GM21576 (cell line): ENCODE measurements around the gene EDC4.
"Not testable (repeated sequence)": the region's sequence is repeated elsewhere in the genome, so short reads cannot be mapped to it uniquely, and the experiment has no call there.

ENCODE experiments used
- ATAC-seq: cut with Tn5 transposase; IDR thresholded peaks from one replicate; pipeline ENCODE4 v1.9.1; 2021; ENCODE audit warnings: mild to moderate bottlenecking, moderate library complexity; ENCODE audit not compliant: unreplicated experiment

Gene EDC4

DNA sequence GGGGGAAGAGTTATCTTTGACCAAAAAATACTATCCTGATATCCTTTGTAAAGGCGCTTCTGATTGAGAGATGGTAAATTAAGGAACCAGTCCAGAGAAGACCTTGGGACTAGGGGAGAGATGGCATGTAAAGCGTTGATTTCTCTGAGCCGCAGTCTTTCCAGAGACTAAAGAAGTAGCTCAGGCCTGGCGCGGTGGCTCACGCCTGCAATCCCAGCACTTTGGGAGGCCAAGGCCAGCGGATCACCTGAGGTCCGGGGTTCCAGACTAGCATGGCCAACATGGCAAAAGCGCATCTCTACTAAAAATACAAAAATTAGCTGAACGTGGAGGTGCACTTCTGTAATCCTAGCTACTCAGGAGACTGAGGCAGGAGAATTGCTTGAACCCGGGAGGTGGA is 24.7 kb upstream of the EDC4 start:
- ATAC-seq, result no peak

DNA sequence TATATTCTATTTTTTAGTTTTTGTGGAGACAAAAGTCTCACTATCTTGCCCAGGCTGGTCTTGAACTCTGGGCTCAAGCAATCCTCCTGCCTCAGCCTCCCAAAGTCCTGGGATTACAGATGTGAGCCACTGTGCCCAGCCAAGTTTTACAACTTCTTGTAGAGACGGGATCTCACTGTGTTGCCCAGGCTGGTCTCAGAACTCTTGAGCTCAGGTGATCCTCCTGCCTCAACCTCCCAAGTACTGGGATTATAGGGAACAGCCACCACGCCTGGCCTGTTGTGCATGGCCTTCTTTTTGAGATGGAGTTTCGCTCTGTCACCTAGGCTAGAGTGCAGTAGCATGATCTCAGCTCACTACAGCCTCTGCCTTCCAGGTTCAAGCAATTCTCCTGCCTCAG is 19.2 kb upstream of the EDC4 start:
- no peak for ATAC-seq

DNA sequence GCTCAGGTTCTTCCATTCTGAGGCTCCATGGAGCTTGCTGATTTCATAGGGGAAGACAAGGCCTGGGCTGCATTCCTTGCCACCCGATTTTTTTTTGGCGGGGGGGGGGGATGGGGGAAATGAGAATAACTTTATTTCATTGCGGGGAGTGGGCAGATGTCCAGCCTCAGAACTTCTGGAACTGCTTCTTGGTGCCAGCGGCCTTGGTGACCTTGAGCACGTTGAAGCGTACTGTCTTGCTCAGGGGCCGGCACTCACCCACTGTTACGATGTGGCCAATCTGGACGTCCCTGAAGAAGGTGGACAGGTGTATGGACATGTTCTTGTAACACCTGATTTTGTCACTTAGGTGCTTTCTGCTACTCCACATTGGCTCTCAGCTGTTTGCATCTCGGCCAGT is 17.1 kb upstream of the EDC4 start:
- ATAC-seq, result no peak

DNA sequence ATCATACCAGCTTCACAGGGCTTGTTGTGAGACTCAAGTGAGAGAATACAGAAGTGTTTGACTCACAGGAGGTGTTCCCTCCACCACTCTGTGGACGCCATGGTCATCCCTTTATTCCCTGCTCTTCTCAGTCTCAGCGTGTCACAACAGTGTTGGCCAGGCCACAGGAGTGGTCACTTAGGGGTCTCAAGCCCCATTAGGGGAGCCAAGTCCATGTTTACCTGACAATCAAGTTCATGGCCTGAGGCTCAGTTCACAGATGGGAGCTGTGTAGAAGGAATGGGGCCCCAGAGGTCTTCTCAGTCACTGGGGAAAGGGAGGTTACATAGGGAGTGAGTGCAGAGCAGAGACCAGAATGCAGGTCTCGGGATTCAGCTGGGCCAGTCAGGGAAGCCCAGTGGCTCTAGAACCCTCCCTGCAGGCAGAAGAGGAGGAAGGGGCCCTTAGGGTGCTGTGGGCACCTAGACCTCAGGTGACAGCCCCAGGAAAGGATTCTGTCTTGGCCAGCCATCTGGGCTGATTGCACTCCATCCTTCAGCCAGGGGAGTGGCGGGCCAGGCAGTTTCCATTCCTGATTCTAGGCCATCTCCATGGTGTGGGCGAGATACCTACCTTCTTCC is 15.8 kb upstream of the EDC4 start:
- ATAC-seq, result no peak

DNA sequence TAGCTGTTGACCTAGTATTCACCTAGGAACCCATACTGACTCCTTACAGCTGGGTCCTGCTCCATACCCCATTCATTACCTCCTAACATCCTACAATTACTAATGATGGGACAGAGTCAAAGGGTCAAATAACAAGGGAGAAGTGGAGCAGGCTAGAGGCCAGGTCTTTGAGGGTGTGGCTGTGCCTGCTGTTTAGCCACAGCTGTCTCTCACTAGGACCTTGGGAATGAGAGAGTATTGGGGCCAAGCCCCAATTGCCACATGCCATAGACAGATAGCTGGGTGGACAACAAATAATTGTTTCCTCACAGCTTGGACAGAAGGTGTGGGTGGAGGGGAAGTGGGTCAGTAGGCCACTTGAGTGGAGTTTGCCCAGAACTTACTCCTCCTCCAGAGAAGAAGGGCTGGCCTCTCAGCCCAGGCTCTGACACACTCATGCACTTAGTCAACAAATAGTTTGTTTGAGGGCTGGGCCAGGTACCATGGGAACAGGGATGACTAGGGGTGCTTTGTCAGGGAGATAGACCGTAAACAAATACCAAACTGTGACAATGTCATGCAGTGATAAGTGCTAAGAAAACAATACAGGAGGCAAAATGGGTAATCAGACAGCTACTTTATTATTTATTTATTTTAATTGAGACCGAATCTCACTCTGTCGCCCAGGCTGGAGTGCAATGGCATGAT is 15.2 kb upstream of the EDC4 start:
- no peak for ATAC-seq

DNA sequence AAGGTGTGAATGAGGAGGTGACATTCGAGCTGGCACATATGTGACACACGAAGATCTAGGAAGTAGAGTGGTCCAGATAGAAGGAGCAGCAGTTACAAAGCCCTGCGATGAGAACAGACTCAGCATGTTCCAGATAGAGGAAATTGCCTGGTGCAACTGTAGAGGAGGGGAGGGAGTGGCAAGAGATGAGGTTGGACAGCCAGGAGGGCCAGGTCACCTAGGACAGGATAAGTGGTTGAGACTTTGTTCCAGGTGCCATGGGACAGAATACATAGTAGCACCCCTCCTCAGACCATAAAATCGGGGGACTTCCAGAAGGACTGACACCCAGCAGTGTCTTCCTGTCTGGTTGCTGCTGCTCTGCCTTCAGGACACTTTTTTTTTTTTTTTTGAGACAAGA is 14.4 kb upstream of the EDC4 start:
- ATAC-seq, result no peak

DNA sequence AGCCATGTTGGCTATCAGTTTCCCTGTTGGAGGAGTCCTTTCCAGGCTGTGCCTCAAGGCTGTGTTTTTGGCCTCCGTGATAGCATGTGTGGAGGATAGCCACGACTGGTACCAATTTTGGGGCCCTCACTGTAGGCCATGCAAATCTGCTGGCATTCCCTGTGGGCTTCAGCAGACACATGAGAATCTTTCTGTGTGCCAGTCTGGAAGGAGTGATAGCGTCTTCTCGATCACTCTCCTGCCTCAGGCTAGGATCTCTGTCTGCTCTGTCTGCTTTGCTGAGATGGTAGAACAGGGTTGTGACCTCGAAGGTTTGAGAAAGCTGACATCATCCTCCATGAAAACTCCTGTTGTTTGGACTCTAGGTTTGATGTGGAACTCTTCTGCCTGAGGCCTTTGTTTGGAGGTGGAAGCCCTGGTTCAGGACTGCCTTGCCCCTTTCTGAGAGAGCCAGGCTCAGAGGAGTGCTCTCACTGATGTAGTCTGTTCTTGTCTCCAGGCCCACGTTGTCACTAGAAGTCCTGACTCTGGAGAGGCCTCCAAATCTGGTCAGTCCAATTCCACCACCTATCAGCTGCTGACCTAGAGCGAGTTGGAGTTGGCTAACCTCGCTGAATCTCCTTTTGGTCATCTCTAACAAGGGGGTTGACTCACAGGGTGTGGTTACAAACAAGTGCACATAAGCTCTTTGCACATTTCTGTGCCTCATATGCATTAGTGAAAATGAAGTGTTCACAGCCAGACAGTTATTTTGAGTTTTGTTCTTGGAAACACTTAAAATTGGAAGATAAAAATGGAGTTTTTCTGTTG is 12.1 kb upstream of the EDC4 start:
- ATAC-seq, result no peak

DNA sequence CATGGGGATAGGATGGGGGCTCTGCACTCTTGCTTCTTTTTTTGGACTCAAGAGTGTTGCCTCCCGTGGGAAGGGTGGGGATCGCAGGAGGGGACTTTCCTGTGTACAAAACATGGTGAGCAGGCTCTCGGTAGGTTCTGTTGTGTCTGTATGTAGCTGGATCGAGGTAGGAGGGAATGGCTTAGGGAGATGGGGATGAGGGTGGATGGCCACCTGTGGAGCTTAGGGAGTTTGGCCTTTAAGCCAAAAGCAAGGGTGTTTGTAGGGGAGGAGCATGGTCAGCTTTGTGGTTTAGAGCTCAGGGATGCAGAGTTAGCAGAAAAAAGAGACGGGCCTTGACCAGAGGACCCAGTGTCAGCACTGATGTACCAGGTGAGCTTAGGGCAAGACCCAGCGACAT is 11.0 kb upstream of the EDC4 start:
- no peak for ATAC-seq

DNA sequence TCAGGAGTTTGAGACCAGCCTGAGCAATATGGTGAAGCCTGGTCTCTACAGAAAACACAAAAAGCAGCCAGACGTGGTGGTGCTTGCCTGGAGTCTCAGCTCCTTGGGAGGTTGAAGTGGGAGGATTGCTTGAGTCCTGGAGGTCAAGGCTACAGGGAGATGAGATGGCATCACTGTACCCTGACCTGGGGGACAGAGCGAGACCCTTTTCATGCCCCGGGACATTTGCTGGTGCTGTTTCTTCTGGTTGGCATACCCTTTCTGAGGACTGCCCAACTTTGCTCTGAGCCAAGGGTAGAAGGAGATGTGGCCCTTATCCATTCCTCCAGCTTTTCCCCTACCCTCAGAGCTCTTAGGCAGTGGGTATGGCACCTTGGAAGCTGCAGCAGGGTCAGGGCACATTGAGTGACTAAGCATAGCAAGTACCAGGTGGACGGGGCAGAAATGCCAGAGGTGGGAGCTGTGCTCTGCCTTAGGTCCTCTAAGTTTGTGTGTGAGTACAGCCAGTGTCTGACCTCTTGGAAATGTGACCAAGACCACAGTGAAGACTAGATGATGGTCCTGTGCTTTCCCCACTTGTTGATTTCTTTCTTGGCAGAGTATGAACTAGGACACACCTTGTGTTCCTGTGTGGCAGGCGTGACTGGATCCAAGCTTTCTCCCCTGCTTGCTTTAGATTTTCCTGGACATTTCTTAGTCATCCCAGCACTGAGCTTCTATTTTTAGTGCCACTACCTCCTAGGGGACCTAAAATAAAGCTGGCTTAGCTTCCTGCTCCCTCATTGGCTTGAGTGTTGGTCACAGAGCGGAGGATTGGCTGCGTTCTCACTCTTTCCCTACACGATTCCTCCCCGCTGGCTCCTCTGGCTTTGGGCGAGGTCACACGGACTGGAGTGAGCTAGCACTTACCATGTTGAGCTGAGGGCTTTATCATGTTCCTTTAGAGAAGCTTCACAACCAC is 9.9 kb upstream of the EDC4 start:
- no peak for ATAC-seq

DNA sequence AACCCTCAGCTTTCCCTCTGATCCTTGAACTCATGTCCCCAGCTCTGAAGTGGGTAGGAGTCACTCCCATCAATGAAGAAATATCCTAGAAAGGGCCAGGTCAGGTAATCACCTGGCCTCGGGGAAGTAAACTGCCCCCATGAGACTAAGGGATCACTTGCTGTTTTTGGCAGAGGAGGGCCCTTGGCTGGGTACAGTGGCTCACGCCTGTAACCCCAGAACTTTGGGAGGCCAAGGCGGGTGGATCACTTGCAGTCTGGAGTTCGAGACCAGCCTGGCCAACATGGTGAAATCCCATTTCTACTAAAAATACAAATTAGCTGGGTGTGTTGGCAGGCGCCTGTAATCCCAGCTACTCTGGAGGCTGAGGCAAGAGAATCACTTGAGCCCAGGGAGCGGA is 8.8 kb upstream of the EDC4 start:
- not testable (repeated sequence) for ATAC-seq

DNA sequence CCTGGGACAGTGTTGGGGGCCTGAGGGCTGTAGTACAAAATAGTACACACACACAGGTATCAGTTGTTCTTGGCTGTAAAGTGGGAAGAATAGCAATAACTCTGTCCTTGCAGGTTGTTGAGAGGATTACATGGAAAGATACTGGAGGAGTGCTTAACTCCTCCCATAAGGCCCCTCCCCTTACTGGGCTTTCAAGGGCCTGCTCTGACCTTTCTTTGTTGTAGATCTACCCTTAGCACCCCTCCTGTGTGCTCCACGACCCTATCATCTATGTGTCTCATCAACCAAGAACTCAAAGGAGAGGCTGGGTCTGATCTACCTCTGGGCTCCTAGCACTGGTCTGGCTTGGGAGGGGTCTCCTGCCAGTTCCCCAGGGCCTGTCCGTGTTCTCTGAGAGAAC is 8.3 kb upstream of the EDC4 start:
- ATAC-seq, result no peak

DNA sequence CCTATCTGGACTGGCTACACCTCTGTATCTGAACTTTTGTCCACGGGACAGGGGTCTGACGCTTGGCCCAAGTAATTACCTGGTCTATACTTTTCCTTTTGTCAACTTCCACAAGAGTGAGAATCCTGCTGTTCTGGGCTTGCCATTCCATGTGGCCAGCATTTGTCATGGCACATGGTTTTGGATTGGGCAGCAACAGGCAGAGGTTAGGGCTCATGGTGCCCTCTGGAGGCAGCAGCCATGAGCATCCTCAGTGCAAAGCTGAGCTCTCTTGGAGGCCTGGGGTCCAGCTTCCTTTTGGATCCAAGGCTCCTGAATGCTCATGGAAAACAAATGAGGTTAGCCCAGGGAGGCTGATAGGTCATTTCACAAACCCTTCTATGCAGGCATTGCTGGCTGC is 7.5 kb upstream of the EDC4 start:
- ATAC-seq, result no peak

DNA sequence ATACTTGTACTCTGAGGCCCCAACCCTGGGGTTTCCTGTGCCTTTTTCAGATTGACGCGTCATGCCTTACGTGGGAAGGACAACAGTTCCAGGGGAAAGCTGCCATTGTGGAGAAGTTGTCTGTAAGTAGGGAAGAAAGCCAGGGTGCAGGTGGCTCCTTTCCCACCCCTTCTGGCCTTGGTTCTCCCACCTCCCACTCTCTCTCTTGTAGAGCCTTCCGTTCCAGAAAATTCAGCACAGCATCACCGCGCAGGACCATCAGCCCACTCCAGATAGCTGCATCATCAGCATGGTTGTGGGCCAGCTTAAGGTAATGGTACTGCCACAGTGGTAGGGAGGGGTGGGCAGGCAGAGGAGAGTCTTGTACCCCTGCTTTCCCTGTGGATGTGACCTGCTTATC is 4.6 kb upstream of the EDC4 start:
- ATAC-seq, result no peak

DNA sequence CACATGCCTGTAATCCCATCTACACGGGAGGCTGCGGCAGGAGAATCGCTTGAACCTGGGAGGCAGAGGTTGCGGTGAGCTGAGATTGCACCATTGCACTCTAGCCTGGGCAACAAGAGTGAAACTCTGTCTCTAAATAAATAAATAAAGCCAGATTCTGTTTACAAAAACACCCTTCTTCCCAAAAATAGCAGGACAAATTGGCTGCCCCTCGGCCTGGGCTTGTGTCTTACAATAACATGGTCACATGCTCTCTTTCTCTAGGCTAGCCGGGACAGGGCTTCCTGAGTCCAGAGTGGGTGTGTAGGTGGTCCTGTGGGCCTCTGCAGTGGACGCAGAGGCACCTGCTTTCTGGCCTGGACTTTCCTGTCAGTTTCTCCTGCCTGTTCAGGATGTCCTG is 3.2 kb upstream of the EDC4 start:
- ATAC-seq, result no peak

DNA sequence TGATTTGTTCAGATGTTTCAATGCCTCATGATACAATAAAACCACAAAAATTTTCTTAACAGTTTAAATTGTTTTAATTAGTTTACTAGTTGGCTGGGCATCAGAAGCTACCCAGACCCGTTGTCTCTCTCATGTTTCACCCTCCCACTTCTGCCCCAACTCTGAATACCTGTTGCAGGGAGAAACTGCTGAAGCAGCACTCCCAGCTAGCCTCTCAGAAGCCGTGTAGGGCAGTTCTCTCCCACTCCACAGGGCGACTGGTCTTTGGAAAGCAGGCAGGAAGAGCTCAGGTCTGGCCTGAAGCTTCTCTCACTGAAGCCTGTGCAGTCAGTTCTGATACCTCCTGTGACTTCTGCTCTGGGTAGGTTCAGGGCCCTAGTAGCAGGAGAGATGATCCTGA is 1.6 kb upstream of the EDC4 start:
- no peak for ATAC-seq

DNA sequence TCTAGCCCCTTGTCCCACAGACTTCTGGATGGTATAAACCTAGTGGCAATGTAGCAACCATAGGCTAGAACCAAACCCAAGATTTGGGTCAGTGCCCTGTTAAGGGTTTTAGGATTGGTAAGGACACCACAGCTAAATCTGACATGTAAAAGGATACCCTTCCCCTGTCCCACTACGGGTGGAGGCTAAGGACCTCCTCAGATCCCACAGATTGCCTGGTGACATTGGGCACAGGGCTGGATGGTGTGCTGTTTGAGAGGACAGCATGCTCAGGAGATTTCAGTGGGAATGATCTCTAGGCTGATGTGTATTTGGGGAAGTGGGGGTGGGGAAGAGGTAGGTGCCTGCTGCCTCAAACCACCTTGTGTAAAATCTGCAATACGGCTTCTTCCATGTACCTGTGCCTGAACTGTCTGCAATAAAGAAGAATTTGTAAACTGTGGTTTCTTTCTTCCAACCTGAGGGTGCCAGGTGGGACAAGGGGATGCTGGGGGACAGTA is 671 bp upstream of the EDC4 start:
- ATAC-seq, result no peak

DNA sequence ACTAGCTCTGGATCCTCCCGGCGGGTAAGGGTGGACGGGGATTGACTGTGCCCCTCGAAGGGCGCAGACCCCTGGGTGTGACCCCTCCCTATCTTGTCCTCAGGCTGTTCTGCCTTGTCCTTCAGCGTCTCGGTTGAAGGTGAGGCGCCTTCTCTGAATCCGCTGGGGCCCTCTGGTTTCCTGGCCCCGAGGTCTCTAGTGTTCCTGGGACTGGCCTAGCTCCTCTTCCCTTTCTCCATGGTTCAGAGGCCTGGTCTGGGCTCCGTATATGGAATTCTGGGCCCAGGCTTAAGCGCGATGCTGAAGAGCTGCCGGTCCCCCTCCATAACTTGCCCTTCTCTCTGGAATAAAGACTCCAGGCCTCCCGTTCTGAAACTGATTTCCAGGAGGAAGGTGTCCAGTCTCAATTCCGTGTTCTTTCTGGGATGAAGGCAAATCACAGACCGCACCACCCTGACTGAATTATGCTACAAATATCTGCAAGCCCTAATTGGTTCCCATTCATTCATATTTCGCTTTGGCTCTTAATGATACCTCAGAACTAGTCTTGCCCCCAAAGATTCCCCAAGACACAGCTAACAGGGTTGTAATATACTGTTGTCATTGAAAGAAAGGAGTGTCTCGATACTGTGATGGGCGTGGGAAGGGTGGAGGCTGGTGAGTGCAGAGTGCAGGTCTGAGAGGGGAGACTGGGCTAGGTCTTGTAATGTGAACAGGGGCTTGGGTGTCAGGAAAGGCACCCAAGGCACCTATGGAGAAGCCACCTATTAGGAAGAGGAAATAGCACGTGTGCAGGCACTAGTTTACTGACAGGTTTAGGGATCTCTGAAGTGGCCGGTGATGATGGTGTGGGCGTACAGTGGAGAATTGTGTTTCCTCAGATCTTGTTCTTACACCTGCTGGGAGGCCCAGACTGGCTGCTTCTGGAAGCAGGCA is 851 bp downstream of the EDC4 start:
- no peak for ATAC-seq

DNA sequence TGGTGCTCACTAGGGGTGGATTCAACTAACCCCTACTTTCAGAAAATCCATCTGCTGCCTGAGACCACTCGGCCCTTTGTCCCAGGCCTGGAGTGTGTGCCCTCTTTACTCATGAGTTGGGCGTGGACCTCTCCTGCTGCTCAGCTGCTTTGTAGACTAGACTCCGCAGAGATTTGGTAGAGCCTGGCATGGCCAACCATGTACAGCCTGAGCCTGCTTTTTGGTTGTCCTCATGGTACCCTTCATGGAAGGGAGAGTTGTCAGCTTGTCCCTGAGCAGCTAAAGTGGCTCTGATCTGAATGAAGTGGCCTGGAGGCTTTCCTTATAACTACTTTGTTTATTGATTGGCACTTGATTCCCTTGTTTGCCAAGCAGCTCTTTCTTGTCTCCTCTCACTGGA is 1.5 kb downstream of the EDC4 start:
- ATAC-seq, result no peak

DNA sequence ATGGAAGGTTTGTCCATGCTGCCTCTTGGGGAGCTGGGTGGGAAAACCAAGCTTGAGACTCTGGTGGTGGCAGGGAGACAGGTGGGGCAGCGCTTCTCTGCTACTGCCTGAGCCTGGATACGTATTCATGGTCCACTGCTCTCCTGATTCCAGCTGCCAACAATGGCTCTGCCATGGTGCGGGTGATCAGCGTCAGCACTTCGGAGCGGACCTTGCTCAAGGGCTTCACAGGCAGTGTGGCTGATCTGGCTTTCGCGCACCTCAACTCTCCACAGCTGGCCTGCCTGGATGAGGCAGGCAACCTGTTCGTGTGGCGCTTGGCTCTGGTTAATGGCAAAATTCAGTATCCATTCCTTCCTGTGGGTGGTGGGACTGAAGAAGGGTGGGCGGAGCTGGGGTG is 4.2 kb downstream of the EDC4 start:
- no peak for ATAC-seq

DNA sequence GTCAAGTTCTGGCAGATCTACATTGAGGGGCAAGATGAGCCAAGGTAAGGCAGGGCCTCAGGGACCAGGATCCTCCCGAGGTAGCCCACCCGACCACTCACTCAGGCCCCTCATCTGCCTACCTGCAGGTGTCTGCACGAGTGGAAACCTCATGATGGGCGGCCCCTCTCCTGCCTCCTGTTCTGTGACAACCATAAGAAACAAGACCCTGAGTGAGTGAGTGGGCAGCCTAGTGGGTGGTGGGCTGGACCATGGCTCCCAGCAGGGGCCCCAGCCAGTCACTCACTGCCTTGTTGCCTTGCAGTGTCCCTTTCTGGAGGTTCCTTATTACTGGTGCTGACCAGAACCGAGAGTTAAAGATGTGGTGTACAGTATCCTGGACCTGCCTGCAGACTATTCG is 5.4 kb downstream of the EDC4 start:
- no peak for ATAC-seq
